Measurements from ENCODE around the gene OLFM2.
A peak's percentile ranks its signal among the peaks of the same experiment; 100 is the strongest.

The OLFM2 gene

DNA sequence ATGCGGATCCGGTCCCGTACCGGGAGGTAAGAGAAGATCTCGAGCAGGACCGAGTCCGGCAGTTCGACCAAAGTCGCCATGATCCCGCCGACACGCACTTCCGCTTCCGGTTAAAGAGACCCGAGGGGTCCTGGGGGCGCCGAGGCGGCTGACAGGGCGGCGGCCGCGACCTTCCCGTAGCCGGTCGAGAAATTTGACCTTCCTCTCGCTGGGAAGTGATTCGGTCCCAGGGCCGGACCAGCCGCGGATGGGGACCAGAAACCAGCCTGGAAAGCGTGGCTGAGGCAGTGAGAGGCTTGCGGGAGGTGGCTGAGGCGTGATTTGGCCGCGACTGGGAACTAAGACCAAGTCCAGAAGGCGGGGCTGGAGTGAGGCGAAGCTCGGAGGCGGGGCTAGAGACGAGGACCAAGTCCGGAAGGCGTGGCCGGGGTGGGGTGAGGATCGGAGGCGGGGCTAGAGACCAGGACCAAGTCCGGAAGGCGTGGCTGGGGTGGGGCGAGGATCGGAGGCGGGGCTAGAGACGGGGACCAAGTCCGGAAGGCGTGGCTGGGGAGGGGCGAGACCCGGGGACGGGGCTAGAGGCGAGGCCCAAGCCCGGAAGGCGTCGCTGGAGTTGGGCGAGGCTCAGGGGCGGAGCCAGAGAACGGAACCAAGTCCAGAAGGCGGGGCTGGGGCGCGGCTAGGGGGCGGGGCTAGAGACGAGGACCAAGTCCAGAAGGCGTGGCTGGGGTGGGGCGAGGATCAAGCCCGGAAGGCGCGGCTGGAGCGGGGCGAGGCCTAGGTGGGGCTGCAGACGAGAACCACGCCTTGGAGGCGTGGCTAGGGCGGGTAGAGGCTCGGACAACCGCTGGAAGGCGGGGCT, 117.3 kb downstream of the OLFM2 start, which contains the start of gene FBXL12:
FBXL12 (minus strand) TSS at position 346 of the 862 bp plus-strand sequence; CDS start at position 80, 266 bp downstream.
- Histone ChIP-seq H3K36me3 (ENCODE audit: low read depth) (peaks cover 34% of the 10 kb centered on the region), H3K4me1 (ENCODE audit: insufficient read depth, poor library complexity, severe bottlenecking) (peaks cover 6% of the 10 kb centered on the region)
- peak; percentile 81 for ATAC-seq (ENCODE audit: low read depth)

GRCh38 chr19:9818175-9818733, 118.1 kb downstream of the OLFM2 start:
- Histone ChIP-seq H3K36me3 (ENCODE audit: low read depth) (peaks cover 41% of the 10 kb centered on the region), H3K27me3 (ENCODE audit: insufficient read depth, poor library complexity, severe bottlenecking) (no peaks in the 10 kb centered on the region), H3K9me3 (ENCODE audit: severe bottlenecking) (no peaks in the 10 kb centered on the region), H3K27ac (ENCODE audit: poor library complexity, severe bottlenecking) (peak overlapping the region; percentile 76), H3K4me3 (ENCODE audit: severe bottlenecking) (peak overlapping the region; percentile 85), H3K4me1 (ENCODE audit: insufficient read depth, poor library complexity, severe bottlenecking) (peaks cover 6% of the 10 kb centered on the region)
- DNase-seq (ENCODE audit: low spot score) = no peak
- no peak for ATAC-seq (ENCODE audit: low read depth)
- TF ChIP-seq CTCF (IDR thresholded peaks at IDR 0.05; ENCODE audit: poor library complexity, severe bottlenecking) = no peak

More for the DNA sequence above, 117.3 kb downstream of the OLFM2 start, which contains the start of gene FBXL12:
- Histone ChIP-seq H3K9me3 (ENCODE audit: severe bottlenecking) (no peaks in the 10 kb centered on the region), H3K27ac (ENCODE audit: poor library complexity, severe bottlenecking) (peak within 1 kb of the TSS; percentile 76), H3K27me3 (ENCODE audit: insufficient read depth, poor library complexity, severe bottlenecking) (no peaks in the 10 kb centered on the region), H3K4me3 (ENCODE audit: severe bottlenecking) (peak within 1 kb of the TSS; percentile 85)
- no peak for TF ChIP-seq CTCF (IDR thresholded peaks at IDR 0.05; ENCODE audit: poor library complexity, severe bottlenecking)
- peak; percentile 100 for DNase-seq (ENCODE audit: low spot score)

- no peaks in the 10 kb centered on the region for H3K4me1 ChIP-seq (ENCODE audit: insufficient read depth, poor library complexity, severe bottlenecking)
- no peaks in the 10 kb centered on the region for H3K27me3 ChIP-seq (ENCODE audit: insufficient read depth, poor library complexity, severe bottlenecking)
- TF ChIP-seq CTCF (IDR thresholded peaks at IDR 0.05; ENCODE audit: poor library complexity, severe bottlenecking) = no peak
- DNase-seq (ENCODE audit: low spot score) (no peak), ATAC-seq (ENCODE audit: low read depth) (no peak)
- peaks cover 53% of the 10 kb centered on the region for H3K36me3 ChIP-seq (ENCODE audit: low read depth)
- H3K27ac ChIP-seq (ENCODE audit: poor library complexity, severe bottlenecking) = no peak overlapping the region
- H3K4me3 ChIP-seq (ENCODE audit: severe bottlenecking) = no peak overlapping the region
- no peaks in the 10 kb centered on the region for H3K9me3 ChIP-seq (ENCODE audit: severe bottlenecking)
Observed at GRCh38 chr19:9811139-9811538, 125.2 kb downstream of the OLFM2 start.

DNA sequence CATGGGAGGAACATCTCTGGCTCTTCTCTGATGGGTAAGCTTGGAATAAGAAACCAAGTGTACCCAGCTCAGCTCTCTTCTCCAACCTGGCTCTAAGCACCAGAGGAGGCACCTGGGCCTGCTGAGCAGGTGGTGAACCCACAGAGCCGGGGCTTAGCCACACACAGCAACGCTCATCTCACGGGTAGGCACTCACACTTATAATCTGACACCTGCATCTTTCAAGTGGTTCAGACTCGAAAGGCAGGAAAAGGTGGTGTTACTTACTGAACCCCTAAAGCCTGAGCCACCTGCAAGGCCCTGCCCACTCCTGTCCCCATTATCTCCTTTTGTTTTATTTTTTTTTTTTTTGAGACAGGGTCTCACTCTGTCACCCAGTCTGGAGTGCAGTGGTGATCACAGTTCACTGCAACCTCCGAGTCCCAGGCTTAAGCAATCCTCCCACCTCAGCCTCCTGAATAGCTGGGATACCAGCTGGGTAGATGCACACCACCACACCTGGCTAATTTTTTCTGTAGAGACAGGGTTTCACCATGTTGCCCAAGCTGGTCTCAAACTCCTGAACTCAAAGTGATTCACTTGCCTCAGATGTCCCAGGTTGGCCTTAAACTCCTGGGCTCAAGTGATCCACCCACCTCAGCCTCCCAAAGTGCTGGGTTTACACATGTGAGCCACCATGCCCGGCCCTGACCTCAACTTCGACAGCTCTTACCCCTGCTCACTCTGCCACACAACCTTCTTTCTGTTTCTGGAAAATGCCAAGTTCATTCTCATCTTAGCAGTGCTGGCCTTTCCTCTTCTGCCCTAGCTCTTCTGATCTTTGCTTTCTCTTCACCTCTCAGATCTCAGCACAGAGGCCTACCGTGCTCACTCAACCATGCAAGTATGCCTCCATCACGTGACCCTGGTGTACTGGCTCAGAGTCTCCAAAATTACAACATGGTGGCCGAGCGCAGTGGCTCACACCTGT, 127.2 kb downstream of the OLFM2 start:
- ATAC-seq (ENCODE audit: low read depth) (no peak), DNase-seq (ENCODE audit: low spot score) (no peak)
- Histone ChIP-seq H3K27me3 (ENCODE audit: insufficient read depth, poor library complexity, severe bottlenecking) (no peaks in the 10 kb centered on the region), H3K36me3 (ENCODE audit: low read depth) (peaks cover 39% of the 10 kb centered on the region), H3K27ac (ENCODE audit: poor library complexity, severe bottlenecking) (no peak overlapping the region), H3K9me3 (ENCODE audit: severe bottlenecking) (no peaks in the 10 kb centered on the region), H3K4me3 (ENCODE audit: severe bottlenecking) (no peak overlapping the region), H3K4me1 (ENCODE audit: insufficient read depth, poor library complexity, severe bottlenecking) (no peaks in the 10 kb centered on the region)
- no peak for TF ChIP-seq CTCF (IDR thresholded peaks at IDR 0.05; ENCODE audit: poor library complexity, severe bottlenecking)
